ENCODE data around the gene ABLIM1. TPM values are rescaled to one million over a fixed set of nuclear protein-coding genes. Genes with fewer than 3 reads are reported as not detected.

Gene ABLIM1
- total RNA-seq, 2 experiments from 2014 or later, result 119 to 128 TPM

DNA sequence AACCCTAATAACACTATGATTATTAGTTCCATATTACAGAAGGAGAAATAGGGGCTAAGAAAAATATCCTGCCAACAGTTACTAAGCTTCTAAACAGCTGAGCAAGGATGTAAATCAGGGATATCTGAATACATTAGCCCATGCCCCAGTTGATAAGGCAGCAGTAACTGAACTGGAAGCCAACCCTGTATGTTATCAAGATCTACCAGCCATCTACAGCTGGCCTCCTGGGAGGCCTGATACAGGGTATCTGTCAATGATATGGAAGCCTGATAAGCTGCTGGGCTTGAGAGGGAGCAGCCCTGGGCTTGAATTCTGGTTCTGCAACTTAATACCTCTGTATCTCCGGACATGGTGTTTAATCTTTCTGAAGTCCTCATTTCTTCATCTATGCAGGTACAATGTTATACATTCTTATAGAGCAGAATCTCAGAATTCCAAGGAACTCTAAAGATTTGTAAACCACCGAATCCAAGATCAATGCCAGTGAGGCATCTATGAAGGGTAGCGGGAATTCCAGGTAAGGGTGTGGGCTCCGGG is 215.9 kb downstream of the ABLIM1 start:
- DNase-seq, result no peak
- Mint-ChIP-seq H3K27me3 (no peaks in the 10 kb centered on the region), H3K36me3 (peaks cover 52% of the 10 kb centered on the region), H3K27ac (no peak overlapping the region), H3K9me3 (no peaks in the 10 kb centered on the region), H3K4me1 (ENCODE audit: low read depth) (no peaks in the 10 kb centered on the region), H3K4me3 (no peak overlapping the region)
- POLR2A ChIA-PET, result no interaction called here
- CTCF ChIA-PET, result no interaction called here
- intact Hi-C loops (cut with micrococcal nuclease), result no loop called here

DNA sequence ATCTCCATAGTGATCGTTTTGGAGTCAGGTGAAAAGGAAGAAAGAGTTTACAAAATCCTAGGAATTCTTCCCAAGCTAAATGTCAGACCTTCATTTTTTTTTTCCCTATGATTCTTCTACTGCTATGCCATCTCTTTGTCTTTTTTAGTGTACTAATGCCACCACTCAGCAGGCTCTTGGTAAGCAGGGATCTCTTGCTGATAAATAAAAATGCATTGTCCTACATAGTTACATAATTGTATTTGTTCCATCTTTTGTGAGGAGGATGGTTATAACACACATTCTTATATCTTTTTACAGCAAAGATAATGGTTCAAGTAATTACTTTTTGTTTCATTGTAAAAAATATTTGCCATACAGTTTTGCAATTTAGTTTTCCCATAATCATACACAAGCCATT is 217.0 kb downstream of the ABLIM1 start:
- intact Hi-C loops (cut with micrococcal nuclease), result no loop called here
- DNase-seq, result no peak
- POLR2A ChIA-PET, result no interaction called here

DNA sequence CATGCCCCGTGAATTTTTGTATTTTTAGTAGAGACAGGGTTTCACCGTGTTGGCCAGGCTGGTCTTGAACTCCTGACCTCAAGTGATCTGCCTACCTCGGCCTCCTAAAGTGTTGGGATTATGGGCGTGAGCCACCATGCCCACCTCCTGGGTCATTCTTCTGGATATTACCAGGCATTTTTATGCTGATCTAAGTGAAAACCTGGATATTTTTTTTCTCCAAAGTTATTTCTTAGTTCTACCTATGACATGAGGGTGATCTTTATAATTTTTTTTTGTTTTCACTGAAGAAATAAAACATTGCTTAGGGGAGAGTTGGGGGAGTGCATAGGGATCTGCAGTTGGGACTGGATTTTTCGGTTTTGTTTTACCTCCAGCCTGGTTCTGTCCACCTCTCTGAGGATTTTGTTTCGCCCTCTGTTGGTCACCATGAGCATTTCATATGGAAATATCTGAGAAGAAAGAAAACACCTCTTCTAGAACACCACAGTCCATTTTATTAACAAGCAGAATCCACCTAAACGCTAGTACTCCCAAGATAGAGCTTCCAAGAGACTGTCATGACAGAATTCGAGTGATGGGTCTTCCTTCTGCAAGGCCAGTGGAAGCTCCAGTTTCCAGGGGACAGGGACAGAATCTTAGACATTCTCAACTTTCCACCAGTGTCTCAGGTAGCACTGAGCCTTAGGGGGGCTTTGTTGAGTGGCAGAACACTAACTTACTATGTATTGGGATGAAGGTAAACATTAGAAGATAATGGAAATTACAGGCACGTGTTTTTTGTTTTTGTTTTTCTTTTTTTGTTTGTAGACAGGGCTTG is 220.4 kb downstream of the ABLIM1 start:
- intact Hi-C loops (cut with micrococcal nuclease), result no loop called here
- H3K27ac Mint-ChIP-seq, result no peak overlapping the region
- CTCF ChIA-PET, result interaction anchor here (2.7 kb wide), 1 partner anchor 134 kb away, joined by 10 read pairs; no protein-coding TSS in a partner anchor
- DNase-seq, result no peak
- H3K4me3 Mint-ChIP-seq, result no peak overlapping the region
- H3K9me3 Mint-ChIP-seq, result no peaks in the 10 kb centered on the region
- no peaks in the 10 kb centered on the region for H3K27me3 Mint-ChIP-seq
- POLR2A ChIA-PET, result no interaction called here
- H3K36me3 Mint-ChIP-seq, result peaks cover 59% of the 10 kb centered on the region
- H3K4me1 Mint-ChIP-seq (ENCODE audit: low read depth), result no peaks in the 10 kb centered on the region

More for the DNA sequence above, 217.0 kb downstream of the ABLIM1 start:
- no peak overlapping the region for H3K27ac Mint-ChIP-seq
- H3K27me3 Mint-ChIP-seq, result no peaks in the 10 kb centered on the region
- H3K4me1 Mint-ChIP-seq (ENCODE audit: low read depth), result no peaks in the 10 kb centered on the region
- CTCF ChIA-PET, result no interaction called here
- H3K36me3 Mint-ChIP-seq, result peaks cover 56% of the 10 kb centered on the region
- H3K4me3 Mint-ChIP-seq, result no peak overlapping the region
- H3K9me3 Mint-ChIP-seq, result no peaks in the 10 kb centered on the region

DNA sequence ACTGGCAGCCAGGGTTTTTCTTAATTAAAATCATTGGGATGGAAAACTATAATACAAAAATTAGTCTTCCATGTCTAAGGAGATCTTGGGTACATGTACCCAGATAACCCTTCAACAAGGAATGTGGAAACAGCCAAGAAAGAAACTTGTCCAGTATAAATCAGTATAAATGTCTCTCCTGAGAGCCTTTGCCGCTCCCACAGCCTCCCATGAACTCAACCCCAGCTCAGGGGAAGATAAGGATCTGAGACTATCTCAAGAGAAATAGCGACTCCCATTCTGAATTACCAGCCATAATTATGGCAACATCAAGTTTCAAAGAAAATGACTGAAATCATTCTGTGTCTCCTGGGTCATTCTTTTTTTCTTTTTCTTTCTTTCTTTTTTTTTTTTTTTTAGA is 221.1 kb downstream of the ABLIM1 start:
- Mint-ChIP-seq H3K9me3 (no peaks in the 10 kb centered on the region), H3K4me1 (ENCODE audit: low read depth) (no peaks in the 10 kb centered on the region), H3K36me3 (peaks cover 59% of the 10 kb centered on the region), H3K4me3 (no peak overlapping the region), H3K27ac (no peak overlapping the region), H3K27me3 (no peaks in the 10 kb centered on the region)
- intact Hi-C loops (cut with micrococcal nuclease), result no loop called here
- CTCF ChIA-PET, result interaction anchor here (2.7 kb wide), 1 partner anchor 133 kb away, joined by 10 read pairs; no protein-coding TSS in a partner anchor
- DNase-seq, result no peak
- POLR2A ChIA-PET, result no interaction called here

DNA sequence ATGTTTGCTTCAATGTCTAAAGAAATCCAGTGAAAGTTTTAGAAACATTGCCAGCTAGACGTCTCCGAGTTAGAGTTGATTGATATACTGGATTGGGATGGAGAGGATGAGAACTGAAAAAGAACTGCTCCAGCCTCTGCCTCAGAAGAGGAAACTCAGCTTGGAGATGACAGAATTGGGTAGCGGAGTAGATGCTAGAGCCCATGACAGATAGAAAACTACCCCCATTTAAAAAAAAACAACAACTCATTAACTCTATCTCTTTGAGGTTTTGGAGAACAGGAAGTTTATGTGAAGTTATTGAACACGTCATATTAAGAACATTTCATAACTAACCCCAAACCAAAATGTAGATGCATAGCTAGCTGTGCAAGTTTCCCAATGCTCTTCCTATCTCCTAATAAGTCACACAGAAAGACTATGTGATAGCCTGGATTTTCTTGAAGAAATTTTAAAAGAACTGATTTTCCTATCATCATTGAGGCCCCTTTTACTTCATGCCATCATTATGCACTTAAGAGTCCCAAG is 225.4 kb downstream of the ABLIM1 start:
- Mint-ChIP-seq H3K36me3 (peaks cover 37% of the 10 kb centered on the region), H3K27ac (no peak overlapping the region), H3K4me1 (ENCODE audit: low read depth) (no peaks in the 10 kb centered on the region), H3K9me3 (no peaks in the 10 kb centered on the region), H3K27me3 (no peaks in the 10 kb centered on the region), H3K4me3 (no peak overlapping the region)
- intact Hi-C loops (cut with micrococcal nuclease), result no loop called here
- POLR2A ChIA-PET, result no interaction called here
- CTCF ChIA-PET, result interaction anchor here (0.6 to 4.2 kb wide), 4 partner anchors 80 to 352 kb away, joined by 3 to 19 read pairs (median 3); no protein-coding TSS in a partner anchor
- no peak for DNase-seq

DNA sequence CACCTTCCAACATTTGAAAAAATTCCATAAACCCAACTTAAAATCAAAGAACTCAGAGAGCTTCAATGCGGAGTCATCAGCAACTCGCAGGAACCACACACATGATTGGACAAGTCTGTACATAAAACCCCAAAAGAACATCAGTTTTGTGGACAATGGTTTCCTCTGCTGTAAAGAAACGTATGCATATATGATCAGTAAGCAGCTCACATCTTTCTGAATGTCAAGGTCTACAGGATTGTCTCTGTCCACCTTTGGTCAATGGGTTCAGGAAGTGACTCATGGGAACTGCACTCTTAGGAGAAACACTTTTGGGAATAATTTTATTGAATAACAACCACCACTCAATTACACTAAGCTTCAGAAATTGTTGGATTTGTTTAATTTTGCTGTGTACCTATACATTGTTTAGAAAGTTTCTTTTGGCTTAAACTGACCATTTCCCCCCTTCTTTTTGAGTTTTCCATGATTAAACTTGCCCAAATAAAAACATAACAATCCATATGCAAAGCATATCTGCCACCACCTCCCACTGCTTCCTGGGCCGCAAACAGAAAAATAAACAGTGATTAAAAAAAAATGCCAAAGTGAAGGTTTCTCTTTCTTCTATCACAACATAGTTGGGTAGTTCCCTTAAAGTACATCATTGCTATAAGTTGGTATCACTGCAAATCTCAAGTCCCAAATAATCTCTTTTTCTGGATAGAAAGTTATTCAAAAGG is 226.5 kb downstream of the ABLIM1 start:
- Mint-ChIP-seq H3K9me3 (no peaks in the 10 kb centered on the region), H3K27me3 (no peaks in the 10 kb centered on the region), H3K36me3 (peaks cover 34% of the 10 kb centered on the region), H3K4me1 (ENCODE audit: low read depth) (no peaks in the 10 kb centered on the region), H3K27ac (no peak overlapping the region), H3K4me3 (no peak overlapping the region)
- POLR2A ChIA-PET, result no interaction called here
- CTCF ChIA-PET, result interaction anchor here (4.2 kb wide), 1 partner anchor 127 kb away, joined by 19 read pairs; no protein-coding TSS in a partner anchor
- intact Hi-C loops (cut with micrococcal nuclease), result no loop called here
- no peak for DNase-seq

DNA sequence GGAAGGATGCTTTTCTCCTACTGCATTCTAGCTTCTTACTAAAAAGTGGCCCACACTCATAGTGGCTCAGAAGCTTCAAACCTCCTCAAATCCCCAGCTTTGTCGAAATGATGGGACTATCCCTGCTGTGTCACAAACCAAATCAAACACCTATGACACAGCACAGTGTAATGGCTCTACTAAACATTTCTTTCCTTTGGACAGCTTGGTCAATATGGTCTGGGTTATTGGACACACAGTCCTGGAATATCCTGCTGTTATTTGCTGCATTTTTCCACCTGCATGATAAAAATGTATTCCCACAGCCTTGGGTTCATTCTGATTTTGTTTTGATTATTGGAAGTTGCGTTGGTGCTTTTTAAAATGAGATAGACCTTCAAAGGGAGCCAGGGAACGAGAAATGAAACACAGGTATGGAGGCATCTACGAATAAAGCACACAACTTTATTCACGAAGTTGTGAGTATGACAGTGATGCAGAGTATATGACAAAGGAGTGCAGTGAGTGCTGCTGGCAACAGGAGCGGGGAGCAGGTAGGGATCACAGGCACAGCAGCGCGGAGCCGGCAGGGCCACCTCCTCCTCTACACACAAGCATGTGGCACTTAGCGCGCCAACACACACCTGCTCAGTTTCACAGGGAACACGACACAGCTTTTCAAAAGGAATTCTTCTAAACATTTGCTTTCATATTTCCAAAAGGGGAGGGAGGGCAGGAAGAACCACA is 227.2 kb downstream of the ABLIM1 start:
- CTCF ChIA-PET, result interaction anchor here (4.2 kb wide), 1 partner anchor 127 kb away, joined by 19 read pairs; no protein-coding TSS in a partner anchor
- Mint-ChIP-seq H3K9me3 (no peaks in the 10 kb centered on the region), H3K4me1 (ENCODE audit: low read depth) (no peaks in the 10 kb centered on the region), H3K27ac (no peak overlapping the region), H3K36me3 (peaks cover 28% of the 10 kb centered on the region), H3K4me3 (no peak overlapping the region), H3K27me3 (no peaks in the 10 kb centered on the region)
- intact Hi-C loops (cut with micrococcal nuclease), result no loop called here
- DNase-seq, result no peak
- POLR2A ChIA-PET, result no interaction called here

DNA sequence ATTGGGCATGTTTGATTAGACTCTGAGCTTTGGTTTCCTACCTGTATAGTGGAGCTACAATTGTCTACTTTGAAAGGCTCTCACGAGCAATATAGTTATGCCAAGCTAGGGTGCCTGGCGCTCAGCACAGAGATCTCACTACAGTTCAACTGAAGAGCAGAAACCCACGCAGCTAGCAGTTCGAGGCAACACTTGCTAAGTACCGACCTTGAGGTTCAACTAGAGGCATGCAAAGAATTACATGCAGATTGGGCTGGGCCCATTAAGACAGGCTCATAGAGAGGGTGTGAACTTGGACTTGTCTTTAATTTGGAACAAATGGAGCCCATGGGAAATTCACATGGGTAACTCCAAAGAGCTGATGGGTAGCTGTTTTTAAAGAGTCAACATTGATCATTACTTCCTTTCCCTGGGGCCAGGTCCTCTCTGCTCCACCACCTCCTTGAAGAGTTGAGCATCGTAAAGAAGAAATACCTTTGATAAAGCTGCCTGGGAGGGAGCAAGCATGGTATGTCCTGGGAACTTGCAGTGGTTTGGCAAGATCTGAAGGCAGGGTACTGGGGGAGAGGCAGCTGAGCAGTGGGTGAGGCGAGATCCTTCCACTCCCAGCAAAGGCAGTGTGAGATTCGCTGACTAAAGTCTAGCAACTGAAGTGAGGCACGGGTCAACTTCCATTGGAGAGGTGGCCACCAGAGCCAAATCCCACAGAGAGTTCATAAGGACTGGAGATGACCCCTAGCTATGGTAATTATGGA is 228.3 kb downstream of the ABLIM1 start:
- intact Hi-C loops (cut with micrococcal nuclease), result no loop called here
- Mint-ChIP-seq H3K27me3 (no peaks in the 10 kb centered on the region), H3K27ac (no peak overlapping the region), H3K36me3 (peaks cover 21% of the 10 kb centered on the region), H3K4me3 (no peak overlapping the region), H3K9me3 (no peaks in the 10 kb centered on the region), H3K4me1 (ENCODE audit: low read depth) (no peaks in the 10 kb centered on the region)
- no peak for DNase-seq
- POLR2A ChIA-PET, result no interaction called here
- CTCF ChIA-PET, result interaction anchor here (4.2 kb wide), 1 partner anchor 125 kb away, joined by 19 read pairs; no protein-coding TSS in a partner anchor

DNA sequence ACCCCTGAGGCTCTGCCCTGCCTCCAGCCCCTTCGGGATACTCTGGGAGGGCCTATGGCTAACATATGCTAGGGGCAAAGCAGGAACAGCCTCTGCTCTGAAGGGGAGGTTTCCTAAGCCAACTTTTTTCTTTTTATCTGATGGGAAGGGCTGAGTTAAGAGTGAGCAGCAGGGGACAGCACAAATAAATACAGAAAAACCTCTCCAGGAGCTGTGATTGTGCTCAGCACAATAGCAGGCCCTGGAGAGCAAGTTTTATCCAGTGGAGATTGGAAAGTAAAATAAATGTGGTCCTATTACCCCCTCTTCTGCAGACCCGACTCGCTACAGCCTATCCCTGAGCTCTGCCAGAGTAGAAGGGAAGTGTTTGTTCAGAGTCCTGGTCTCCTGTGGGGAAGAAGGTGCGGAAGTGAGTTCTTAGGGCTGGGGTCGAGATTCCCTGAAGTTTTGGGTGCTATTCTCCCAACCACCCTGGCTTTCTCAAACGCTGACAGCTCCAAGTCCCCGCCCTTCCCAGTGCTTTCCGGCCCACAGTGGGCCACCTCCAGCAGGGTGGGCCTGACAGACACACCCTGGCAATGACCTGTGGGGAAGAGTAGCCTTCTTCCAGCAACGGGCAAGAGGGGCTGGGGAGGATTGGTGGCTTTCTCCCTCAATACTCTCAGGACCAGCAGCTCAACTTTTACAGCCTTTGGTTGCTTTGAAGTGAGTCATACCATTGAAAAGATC is 230.8 kb downstream of the ABLIM1 start:
- ChIA-PET POLR2A (no interaction called here), CTCF (interaction anchor here (0.6 to 2.1 kb wide), 2 partner anchors 123 to 251 kb away, joined by 3 to 7 read pairs; no protein-coding TSS in a partner anchor)
- no peak overlapping the region for H3K27ac Mint-ChIP-seq
- no peak overlapping the region for H3K4me3 Mint-ChIP-seq
- H3K4me1 Mint-ChIP-seq (ENCODE audit: low read depth), result no peaks in the 10 kb centered on the region
- intact Hi-C loops (cut with micrococcal nuclease), result no loop called here
- peaks cover 11% of the 10 kb centered on the region for H3K36me3 Mint-ChIP-seq
- DNase-seq, result no peak
- H3K9me3 Mint-ChIP-seq, result no peaks in the 10 kb centered on the region
- no peaks in the 10 kb centered on the region for H3K27me3 Mint-ChIP-seq

DNA sequence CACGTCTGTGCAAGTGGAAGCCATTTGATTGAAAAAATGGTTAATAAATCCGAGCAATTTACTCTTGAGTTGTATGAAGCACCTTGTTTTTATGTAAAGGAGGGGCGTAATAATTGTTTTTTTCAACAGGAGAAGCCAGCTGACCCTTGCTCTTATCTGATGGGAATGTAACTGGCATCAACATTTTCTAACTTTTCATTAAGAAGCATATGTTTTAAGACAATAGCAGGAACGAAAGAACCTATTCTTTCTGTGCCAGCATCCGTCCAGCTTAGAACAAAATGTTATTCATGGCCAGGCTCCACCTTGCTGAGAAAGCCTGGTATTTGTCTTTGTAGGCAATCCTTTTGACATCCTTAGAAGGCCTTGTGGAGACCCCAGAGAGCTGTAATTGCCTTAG is 231.6 kb downstream of the ABLIM1 start:
- POLR2A ChIA-PET, result no interaction called here
- peaks cover 8% of the 10 kb centered on the region for H3K36me3 Mint-ChIP-seq
- no peaks in the 10 kb centered on the region for H3K9me3 Mint-ChIP-seq
- H3K4me3 Mint-ChIP-seq, result no peak overlapping the region
- H3K4me1 Mint-ChIP-seq (ENCODE audit: low read depth), result no peaks in the 10 kb centered on the region
- H3K27ac Mint-ChIP-seq, result no peak overlapping the region
- CTCF ChIA-PET, result interaction anchor here (2.1 kb wide), 1 partner anchor 123 kb away, joined by 7 read pairs; no protein-coding TSS in a partner anchor
- no peaks in the 10 kb centered on the region for H3K27me3 Mint-ChIP-seq
- no peak for DNase-seq
- intact Hi-C loops (cut with micrococcal nuclease), result no loop called here
